GM13977 (cell line): ENCODE data around the gene HIF1AN.

Experiments
- DNase-seq: peaks from one replicate; pipeline ENCODE4 v3.0.0; 2012; ENCODE audit warnings: low spot score
- in situ Hi-C: fragments of 300-500 bp; cut with MboI; formaldehyde crosslinking; loops from one replicate; pipeline ENCODE4 v1.12.0; 2022; ENCODE audit warnings: low sequenced_read_pairs, low pct_unique_long_range_greater_than_20kb, mixed read lengths, inconsistent platforms; ENCODE audit not compliant: unreplicated experiment
- TF ChIP-seq, protein P1 (sequence below): IDR thresholded peaks from 2 replicates; pipeline ENCODE4 v1.5.1; 2012; ENCODE audit warnings: mild to moderate bottlenecking, control low read depth; ENCODE audit not compliant: insufficient read depth; ENCODE audit errors: extremely low read depth, missing control alignments

HIF1AN gene

DNA sequence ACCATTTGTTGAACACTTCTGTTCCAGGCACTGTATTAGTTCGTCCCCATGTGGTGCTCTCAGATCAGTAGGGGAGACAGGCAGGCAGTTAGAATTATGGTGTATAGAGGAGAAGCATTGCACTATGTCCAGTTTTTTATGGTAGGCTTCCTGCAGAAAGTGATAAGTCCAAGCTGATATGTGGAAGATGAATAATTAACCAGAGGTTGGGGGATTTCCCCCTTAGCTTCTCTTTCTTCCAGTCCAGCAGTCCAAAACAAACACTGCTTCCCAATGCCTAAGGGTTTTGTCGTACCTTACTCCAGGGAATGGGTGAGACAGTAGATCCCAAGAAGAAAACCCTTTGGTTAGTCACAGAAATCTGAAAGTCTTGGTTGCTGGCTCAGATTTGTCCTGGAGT, 19.2 kb downstream of the HIF1AN start:
- TF ChIP-seq, protein P1, sequence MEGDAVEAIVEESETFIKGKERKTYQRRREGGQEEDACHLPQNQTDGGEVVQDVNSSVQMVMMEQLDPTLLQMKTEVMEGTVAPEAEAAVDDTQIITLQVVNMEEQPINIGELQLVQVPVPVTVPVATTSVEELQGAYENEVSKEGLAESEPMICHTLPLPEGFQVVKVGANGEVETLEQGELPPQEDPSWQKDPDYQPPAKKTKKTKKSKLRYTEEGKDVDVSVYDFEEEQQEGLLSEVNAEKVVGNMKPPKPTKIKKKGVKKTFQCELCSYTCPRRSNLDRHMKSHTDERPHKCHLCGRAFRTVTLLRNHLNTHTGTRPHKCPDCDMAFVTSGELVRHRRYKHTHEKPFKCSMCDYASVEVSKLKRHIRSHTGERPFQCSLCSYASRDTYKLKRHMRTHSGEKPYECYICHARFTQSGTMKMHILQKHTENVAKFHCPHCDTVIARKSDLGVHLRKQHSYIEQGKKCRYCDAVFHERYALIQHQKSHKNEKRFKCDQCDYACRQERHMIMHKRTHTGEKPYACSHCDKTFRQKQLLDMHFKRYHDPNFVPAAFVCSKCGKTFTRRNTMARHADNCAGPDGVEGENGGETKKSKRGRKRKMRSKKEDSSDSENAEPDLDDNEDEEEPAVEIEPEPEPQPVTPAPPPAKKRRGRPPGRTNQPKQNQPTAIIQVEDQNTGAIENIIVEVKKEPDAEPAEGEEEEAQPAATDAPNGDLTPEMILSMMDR: no peak
- no peak for DNase-seq
- in situ Hi-C loops: no loop called here

GRCh38 chr10:100560248-100560647, 24.5 kb downstream of the HIF1AN start:
- TF ChIP-seq, protein P1: no peak
- in situ Hi-C loops: no loop called here
- DNase-seq: no peak

GRCh38 chr10:100561005-100561404, 25.3 kb downstream of the HIF1AN start:
- no peak for DNase-seq
- in situ Hi-C loops: no loop called here
- TF ChIP-seq, protein P1: no peak

GRCh38 chr10:100562008-100562672, 26.4 kb downstream of the HIF1AN start:
- in situ Hi-C loops: no loop called here
- TF ChIP-seq, protein P1: peak; percentile 95
- peak; percentile 89 for DNase-seq

GRCh38 chr10:100565206-100565985, 29.7 kb downstream of the HIF1AN start:
- no peak for DNase-seq
- in situ Hi-C loops: no loop called here
- TF ChIP-seq, protein P1: no peak

GRCh38 chr10:100566561-100566960, 30.8 kb downstream of the HIF1AN start:
- in situ Hi-C loops: no loop called here
- TF ChIP-seq, protein P1: no peak
- no peak for DNase-seq
